Neutrophil (primary cell): Measurements from ENCODE around the gene CCBE1.

ENCODE experiments used
- H3K27ac ChIP-seq: fragments of 200-600 bp; sonication (generic); 2 replicates; pipeline ENCODE4 v1.5.1; 2016; ENCODE audit warnings: mild to moderate bottlenecking, moderate library complexity
- H3K27me3 ChIP-seq: fragments of 200-600 bp; sonication (generic); 2 replicates; pipeline ENCODE4 v1.6.0; 2016; ENCODE audit warnings: mild to moderate bottlenecking
- H3K36me3 ChIP-seq: fragments of 200-600 bp; sonication (generic); 2 replicates; pipeline ENCODE4 v1.5.1; 2017
- H3K4me1 ChIP-seq, 2 experiments: fragments of 200-600 bp in 1 of 2; sonication (generic) in 1 of 2; 1 replicate in 1 of 2; 2 replicates in 1 of 2; pipeline versions ENCODE4 v1.5.1 to v1.6.1; 2013 to 2016; ENCODE audit warnings: low read depth in 1 of 2, low read length in 1 of 2, mild to moderate bottlenecking in 1 of 2, moderate library complexity in 1 of 2; ENCODE audit not compliant: control insufficient read depth in 1 of 2, insufficient read depth in 1 of 2
- H3K4me3 ChIP-seq, 2 experiments: fragments of 200-600 bp in 1 of 2; sonication (generic) in 1 of 2; 1 replicate in 1 of 2; 2 replicates in 1 of 2; pipeline ENCODE4 v1.5.1; 2013 to 2016; ENCODE audit warnings: low read depth in 1 of 2, low read length in 1 of 2, mild to moderate bottlenecking in 1 of 2, moderate library complexity in 1 of 2
- H3K9me3 ChIP-seq: fragments of 200-600 bp; sonication (generic); 2 replicates; pipeline ENCODE4 v1.5.1; 2016
- TF ChIP-seq, protein P1 (sequence below): fragments of 200-600 bp; sonication (generic); IDR thresholded peaks from 2 replicates; pipeline ENCODE4 v1.5.1; 2016; ENCODE audit warnings: antibody characterized with exemption

The CCBE1 gene

DNA sequence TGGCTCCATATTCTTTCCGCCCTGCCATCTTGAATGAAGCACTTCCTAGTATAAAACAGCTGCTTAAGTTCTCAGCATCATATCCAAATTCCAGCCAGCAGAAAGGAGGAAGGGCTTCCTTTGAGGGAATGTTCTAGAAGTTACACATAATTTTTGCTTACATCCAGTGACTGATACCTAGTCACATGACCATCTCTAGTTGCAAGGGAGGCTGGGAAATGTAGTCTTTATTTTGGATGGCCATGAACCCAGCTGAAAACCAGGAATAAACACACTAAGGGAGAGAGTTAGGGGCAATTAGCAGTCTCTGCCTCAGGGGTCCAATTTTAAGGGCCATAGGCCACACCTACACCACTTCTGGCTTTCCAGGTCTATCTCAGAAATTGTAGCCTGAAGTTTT lies 280.4 kb downstream of the CCBE1 start:
- TF ChIP-seq, protein P1, sequence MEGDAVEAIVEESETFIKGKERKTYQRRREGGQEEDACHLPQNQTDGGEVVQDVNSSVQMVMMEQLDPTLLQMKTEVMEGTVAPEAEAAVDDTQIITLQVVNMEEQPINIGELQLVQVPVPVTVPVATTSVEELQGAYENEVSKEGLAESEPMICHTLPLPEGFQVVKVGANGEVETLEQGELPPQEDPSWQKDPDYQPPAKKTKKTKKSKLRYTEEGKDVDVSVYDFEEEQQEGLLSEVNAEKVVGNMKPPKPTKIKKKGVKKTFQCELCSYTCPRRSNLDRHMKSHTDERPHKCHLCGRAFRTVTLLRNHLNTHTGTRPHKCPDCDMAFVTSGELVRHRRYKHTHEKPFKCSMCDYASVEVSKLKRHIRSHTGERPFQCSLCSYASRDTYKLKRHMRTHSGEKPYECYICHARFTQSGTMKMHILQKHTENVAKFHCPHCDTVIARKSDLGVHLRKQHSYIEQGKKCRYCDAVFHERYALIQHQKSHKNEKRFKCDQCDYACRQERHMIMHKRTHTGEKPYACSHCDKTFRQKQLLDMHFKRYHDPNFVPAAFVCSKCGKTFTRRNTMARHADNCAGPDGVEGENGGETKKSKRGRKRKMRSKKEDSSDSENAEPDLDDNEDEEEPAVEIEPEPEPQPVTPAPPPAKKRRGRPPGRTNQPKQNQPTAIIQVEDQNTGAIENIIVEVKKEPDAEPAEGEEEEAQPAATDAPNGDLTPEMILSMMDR, result no peak

DNA sequence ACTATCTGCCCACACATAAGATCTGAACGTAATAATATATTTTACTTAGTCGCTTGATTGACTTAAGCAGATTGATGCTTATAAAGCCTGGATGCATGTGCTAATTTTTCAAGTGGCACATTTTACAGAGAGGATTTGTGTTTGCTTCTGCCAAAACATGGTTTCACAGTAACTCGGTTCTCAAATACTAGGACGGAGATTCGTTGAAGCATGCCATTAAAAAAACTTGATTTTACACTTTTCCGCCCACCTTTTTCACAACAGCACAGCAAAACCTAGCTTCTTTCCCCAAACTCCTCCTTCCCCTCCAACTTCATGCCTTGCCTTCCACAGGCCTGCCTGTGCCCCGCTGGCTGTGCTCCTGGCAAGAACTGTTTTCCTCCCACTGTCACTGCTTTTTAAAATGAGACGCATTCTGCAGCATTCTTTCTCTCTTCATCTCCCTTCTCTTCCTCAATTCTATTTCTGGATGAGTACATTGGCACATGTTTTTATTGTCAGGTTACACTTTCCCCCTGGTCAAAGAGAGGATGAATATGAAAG lies 283.0 kb downstream of the CCBE1 start:
- TF ChIP-seq, protein P1, result no peak

More for the DNA sequence above, 280.4 kb downstream of the CCBE1 start:
- Histone ChIP-seq H3K27ac (no peak overlapping the region), H3K4me3 (no peak overlapping the region), H3K9me3 (no peaks in the 10 kb centered on the region), H3K36me3 (no peaks in the 10 kb centered on the region), H3K27me3 (peaks cover 17% of the 10 kb centered on the region), H3K4me1 (no peaks in the 10 kb centered on the region)

DNA sequence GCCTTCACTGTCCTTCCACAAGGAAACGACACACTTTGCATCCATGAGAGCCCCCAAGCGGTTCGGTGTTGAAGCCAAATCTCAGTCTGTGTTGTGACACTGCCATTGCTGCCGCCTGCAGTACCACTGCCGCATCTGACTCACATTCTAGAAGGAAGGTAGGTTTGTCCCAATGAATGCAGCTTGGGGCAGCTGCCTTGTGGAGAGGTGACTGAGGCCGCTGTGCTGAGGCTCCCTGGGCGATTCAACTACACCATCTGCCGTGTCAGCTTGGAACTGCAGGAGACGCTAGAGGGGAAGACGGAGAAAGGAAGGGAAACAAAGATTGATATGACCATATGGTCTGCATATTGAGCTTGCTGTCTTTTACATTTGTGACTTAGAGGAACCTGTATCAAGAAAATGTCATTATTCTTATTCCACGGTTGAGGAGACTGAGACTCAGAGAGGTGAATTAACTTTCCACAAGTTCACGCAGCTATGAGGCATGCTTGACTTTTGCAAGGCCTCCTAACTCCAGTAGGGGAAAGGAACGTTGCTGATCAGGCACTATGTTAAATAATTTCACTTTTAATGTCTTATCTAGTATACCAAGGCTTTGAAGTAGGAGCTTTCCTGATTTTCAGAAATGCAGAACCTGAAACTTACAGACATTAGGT lies 294.7 kb downstream of the CCBE1 start:
- TF ChIP-seq, protein P1, result no peak
- H3K36me3 ChIP-seq, result no peaks in the 10 kb centered on the region
- no peak overlapping the region for H3K4me3 ChIP-seq
- H3K27ac ChIP-seq, result no peak overlapping the region
- no peaks in the 10 kb centered on the region for H3K9me3 ChIP-seq
- H3K27me3 ChIP-seq, result peaks cover 15% of the 10 kb centered on the region
- H3K4me1 ChIP-seq, result no peaks in the 10 kb centered on the region

More for the DNA sequence above, 283.0 kb downstream of the CCBE1 start:
- Histone ChIP-seq H3K4me1 (no peaks in the 10 kb centered on the region), H3K9me3 (no peaks in the 10 kb centered on the region), H3K36me3 (no peaks in the 10 kb centered on the region), H3K27me3 (peaks cover 6% of the 10 kb centered on the region), H3K27ac (no peak overlapping the region), H3K4me3 (no peak overlapping the region)

GRCh38 chr18:59400407-59400806 lies 296.8 kb downstream of the CCBE1 start:
- TF ChIP-seq, protein P1, result no peak
- no peak overlapping the region for H3K27ac ChIP-seq
- no peaks in the 10 kb centered on the region for H3K4me1 ChIP-seq
- H3K4me3 ChIP-seq, result no peak overlapping the region
- H3K36me3 ChIP-seq, result no peaks in the 10 kb centered on the region
- H3K9me3 ChIP-seq, result no peaks in the 10 kb centered on the region
- H3K27me3 ChIP-seq, result peaks cover 24% of the 10 kb centered on the region

DNA sequence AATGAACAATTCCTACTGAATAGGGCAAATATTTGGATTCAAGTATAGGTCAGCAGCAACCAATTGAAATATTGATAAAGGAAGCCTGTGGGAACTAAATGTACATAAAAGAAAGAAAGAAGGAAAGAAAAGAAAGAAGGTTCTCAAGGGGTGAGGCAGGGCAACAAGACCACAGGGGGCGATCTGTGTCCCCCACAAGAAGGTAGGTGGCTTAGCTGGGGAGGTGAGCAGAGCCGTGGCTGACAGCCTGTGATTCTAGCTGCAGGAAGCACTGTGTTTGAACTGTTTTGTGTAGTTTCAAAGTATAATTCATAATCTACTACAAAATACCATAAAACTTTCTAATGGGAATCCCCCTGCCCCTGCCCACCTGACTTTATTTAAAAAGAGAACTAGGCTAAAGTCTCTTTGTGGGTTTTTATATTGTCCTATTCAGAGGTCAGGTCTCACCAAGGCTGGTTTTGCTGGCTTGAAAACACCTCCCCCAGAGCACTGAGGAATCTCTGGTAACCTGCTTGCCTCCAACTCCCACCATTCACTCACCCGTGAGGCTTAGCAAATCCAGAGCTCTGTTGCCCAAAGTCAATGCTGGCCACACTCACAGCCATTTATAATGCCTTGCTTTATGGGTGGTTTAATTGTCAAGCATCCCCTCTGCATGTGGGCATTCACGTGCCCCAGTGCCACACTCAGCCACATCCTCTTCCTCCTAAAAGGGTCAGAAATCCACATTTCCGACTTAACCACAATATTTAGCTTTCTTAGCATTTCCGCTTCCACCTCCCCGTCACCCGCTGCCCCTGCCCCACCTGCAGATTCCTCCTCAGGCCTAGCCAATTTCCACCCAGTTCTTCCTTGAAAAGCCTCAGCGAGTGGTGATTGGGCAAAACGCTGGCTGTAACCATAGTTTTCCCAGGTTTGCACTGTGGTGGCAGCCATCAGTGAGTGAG lies 301.7 kb downstream of the CCBE1 start:
- Histone ChIP-seq H3K4me1 (no peaks in the 10 kb centered on the region), H3K27ac (no peak overlapping the region), H3K27me3 (peaks cover 11% of the 10 kb centered on the region), H3K9me3 (no peaks in the 10 kb centered on the region), H3K36me3 (no peaks in the 10 kb centered on the region), H3K4me3 (no peak overlapping the region)
- TF ChIP-seq, protein P1, result no peak
